Hematopoietic multipotent progenitor cell treated with erythropoietin and hydrocortisone succinate and interleukin-3 and kit ligand, for 6 days (in vitro differentiated cells): ENCODE measurements around the gene SPAG9.
"Not testable (repeated sequence)": the region's sequence is repeated elsewhere in the genome, so short reads cannot be mapped to it uniquely, and the experiment has no call there.

ENCODE experiments used
- DNase-seq: peaks from one replicate; pipeline ENCODE4 v3.0.0-alpha.2; 2015

Gene SPAG9

GRCh38 chr17:50949989-50950877, 170.4 kb downstream of the SPAG9 start:
- DNase-seq, result peak; percentile 91

- DNase-seq, result no peak
Observed at GRCh38 chr17:50949128-50949988, 171.3 kb downstream of the SPAG9 start.

- no peak for DNase-seq
Observed at GRCh38 chr17:50948711-50949110, 172.0 kb downstream of the SPAG9 start.

GRCh38 chr17:50947782-50948543, 172.7 kb downstream of the SPAG9 start:
- peak; percentile 93 for DNase-seq

GRCh38 chr17:50946891-50947781, 173.5 kb downstream of the SPAG9 start:
- no peak for DNase-seq

GRCh38 chr17:50946223-50946890, 174.3 kb downstream of the SPAG9 start:
- DNase-seq, result no peak

- no peak for DNase-seq
Observed at GRCh38 chr17:50945779-50946222, 174.9 kb downstream of the SPAG9 start.

- no peak for DNase-seq
Observed at GRCh38 chr17:50944902-50945720, 175.6 kb downstream of the SPAG9 start.

- DNase-seq, result peak; percentile 89
Observed at GRCh38 chr17:50944054-50944901, 176.4 kb downstream of the SPAG9 start.

GRCh38 chr17:50943575-50943933, 177.1 kb downstream of the SPAG9 start:
- DNase-seq, result no peak

GRCh38 chr17:50941676-50942048, 179.0 kb downstream of the SPAG9 start:
- DNase-seq, result not testable (repeated sequence)

- DNase-seq, result no peak
Observed at GRCh38 chr17:50939795-50940684, 180.6 kb downstream of the SPAG9 start.

- DNase-seq, result no peak
Observed at GRCh38 chr17:50939542-50939794, 181.2 kb downstream of the SPAG9 start.

GRCh38 chr17:50938821-50939541, 181.7 kb downstream of the SPAG9 start:
- no peak for DNase-seq

GRCh38 chr17:50935996-50936266, 184.7 kb downstream of the SPAG9 start:
- no peak for DNase-seq

- DNase-seq, result peak; percentile 69
Observed at GRCh38 chr17:50935221-50935995, 185.3 kb downstream of the SPAG9 start.

GRCh38 chr17:50934672-50935220, 185.9 kb downstream of the SPAG9 start:
- DNase-seq, result peak; percentile 67
